ENCODE measurements around the gene PHKB. TPM values are rescaled to one million over a fixed set of nuclear protein-coding genes. Genes with fewer than 3 reads are reported as not detected.

PHKB gene
- total RNA-seq, 1 experiment from 2014 or later: 81.3 TPM

- CTCF ChIA-PET: no interaction called here
- POLR2A ChIA-PET (ENCODE audit: unreplicated experiment): no interaction called here
- H3K4me3 ChIP-seq: no peak overlapping the region
- no peaks in the 10 kb centered on the region for H3K9me2 ChIP-seq (ENCODE audit: insufficient read depth)
- no peaks in the 10 kb centered on the region for H3F3A ChIP-seq (ENCODE audit: insufficient read depth, low read depth)
- BruUV-seq (replicated peaks): no TSS peak
- H2AFZ ChIP-seq: no peak overlapping the region
- no peaks in the 10 kb centered on the region for H3K4me1 ChIP-seq (replicated peaks; ENCODE audit: insufficient read depth)
- no peak for DNase-seq
- no peaks in the 10 kb centered on the region for H3K9me3 ChIP-seq (ENCODE audit: insufficient read depth, low read depth)
- no peak overlapping the region for H3K4me2 ChIP-seq
- TF ChIP-seq, protein P1, sequence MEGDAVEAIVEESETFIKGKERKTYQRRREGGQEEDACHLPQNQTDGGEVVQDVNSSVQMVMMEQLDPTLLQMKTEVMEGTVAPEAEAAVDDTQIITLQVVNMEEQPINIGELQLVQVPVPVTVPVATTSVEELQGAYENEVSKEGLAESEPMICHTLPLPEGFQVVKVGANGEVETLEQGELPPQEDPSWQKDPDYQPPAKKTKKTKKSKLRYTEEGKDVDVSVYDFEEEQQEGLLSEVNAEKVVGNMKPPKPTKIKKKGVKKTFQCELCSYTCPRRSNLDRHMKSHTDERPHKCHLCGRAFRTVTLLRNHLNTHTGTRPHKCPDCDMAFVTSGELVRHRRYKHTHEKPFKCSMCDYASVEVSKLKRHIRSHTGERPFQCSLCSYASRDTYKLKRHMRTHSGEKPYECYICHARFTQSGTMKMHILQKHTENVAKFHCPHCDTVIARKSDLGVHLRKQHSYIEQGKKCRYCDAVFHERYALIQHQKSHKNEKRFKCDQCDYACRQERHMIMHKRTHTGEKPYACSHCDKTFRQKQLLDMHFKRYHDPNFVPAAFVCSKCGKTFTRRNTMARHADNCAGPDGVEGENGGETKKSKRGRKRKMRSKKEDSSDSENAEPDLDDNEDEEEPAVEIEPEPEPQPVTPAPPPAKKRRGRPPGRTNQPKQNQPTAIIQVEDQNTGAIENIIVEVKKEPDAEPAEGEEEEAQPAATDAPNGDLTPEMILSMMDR (conservative IDR thresholded peaks at IDR 0.05): no peak
- no peak for TF ChIP-seq EZH2 (IDR thresholded peaks at IDR 0.05; ENCODE audit: low read depth)
- intact Hi-C loops (cut with micrococcal nuclease; ENCODE audit: unreplicated experiment): no loop called here
- H3K79me2 ChIP-seq (ENCODE audit: low read depth): no peaks in the 10 kb centered on the region
- H3K27me3 ChIP-seq (ENCODE audit: insufficient read depth, low read depth): no peaks in the 10 kb centered on the region
- H3K27ac ChIP-seq: no peak overlapping the region
- no peaks in the 10 kb centered on the region for H4K20me1 ChIP-seq (ENCODE audit: insufficient read depth)
- H3K36me3 ChIP-seq (ENCODE audit: low read depth): peaks cover 26% of the 10 kb centered on the region
These were observed 238.0 kb downstream of the PHKB start for GRCh38 chr16:47699106-47699505.

GRCh38 chr16:47700857-47701587 is 239.9 kb downstream of the PHKB start:
- Histone ChIP-seq H3K4me2 (no peak overlapping the region), H3K9me3 (ENCODE audit: insufficient read depth, low read depth) (no peaks in the 10 kb centered on the region), H3K36me3 (ENCODE audit: low read depth) (peaks cover 24% of the 10 kb centered on the region), H3K27ac (no peak overlapping the region), H3K27me3 (ENCODE audit: insufficient read depth, low read depth) (no peaks in the 10 kb centered on the region), H2AFZ (no peak overlapping the region), H3K9me2 (ENCODE audit: insufficient read depth) (no peaks in the 10 kb centered on the region), H3K4me1 (replicated peaks; ENCODE audit: insufficient read depth) (no peaks in the 10 kb centered on the region), H3K4me3 (no peak overlapping the region), H4K20me1 (ENCODE audit: insufficient read depth) (no peaks in the 10 kb centered on the region), H3F3A (ENCODE audit: insufficient read depth, low read depth) (no peaks in the 10 kb centered on the region), H3K79me2 (ENCODE audit: low read depth) (no peaks in the 10 kb centered on the region)
- POLR2A ChIA-PET (ENCODE audit: unreplicated experiment): no interaction called here
- no TSS peak for BruUV-seq (replicated peaks)
- no peak for TF ChIP-seq EZH2 (IDR thresholded peaks at IDR 0.05; ENCODE audit: low read depth)
- TF ChIP-seq, protein P1 (conservative IDR thresholded peaks at IDR 0.05): no peak
- intact Hi-C loops (cut with micrococcal nuclease; ENCODE audit: unreplicated experiment): no loop called here
- CTCF ChIA-PET: no interaction called here
- no peak for DNase-seq

GRCh38 chr16:47705266-47705665 is 244.1 kb downstream of the PHKB start:
- Histone ChIP-seq H4K20me1 (ENCODE audit: insufficient read depth) (no peaks in the 10 kb centered on the region), H3K27ac (no peak overlapping the region), H3K27me3 (ENCODE audit: insufficient read depth, low read depth) (no peaks in the 10 kb centered on the region), H3K4me2 (no peak overlapping the region), H3K36me3 (ENCODE audit: low read depth) (peaks cover 6% of the 10 kb centered on the region; the same call in 1 of the 2 replicates), H2AFZ (no peak overlapping the region), H3F3A (ENCODE audit: insufficient read depth, low read depth) (no peaks in the 10 kb centered on the region), H3K9me3 (ENCODE audit: insufficient read depth, low read depth) (no peaks in the 10 kb centered on the region), H3K4me3 (no peak overlapping the region), H3K79me2 (ENCODE audit: low read depth) (no peaks in the 10 kb centered on the region), H3K9me2 (ENCODE audit: insufficient read depth) (no peaks in the 10 kb centered on the region), H3K4me1 (replicated peaks; ENCODE audit: insufficient read depth) (no peaks in the 10 kb centered on the region)
- intact Hi-C loops (cut with micrococcal nuclease; ENCODE audit: unreplicated experiment): no loop called here
- DNase-seq: no peak
- POLR2A ChIA-PET (ENCODE audit: unreplicated experiment): no interaction called here
- CTCF ChIA-PET: no interaction called here
- no peak for TF ChIP-seq EZH2 (IDR thresholded peaks at IDR 0.05; ENCODE audit: low read depth)
- TF ChIP-seq, protein P1 (conservative IDR thresholded peaks at IDR 0.05): no peak
- BruUV-seq (replicated peaks): no TSS peak

Data from PC-9 (cell line).